SK-N-SH (cell line): ENCODE measurements around the gene RASA3. TPM values are rescaled to one million over a fixed set of nuclear protein-coding genes. Genes with fewer than 3 reads are reported as not detected.

Experiments used
- EP300 ChIP-seq, 2 experiments: IDR thresholded peaks; 2 replicates each; pipeline versions ENCODE4 v1.4.0 to v1.6.1; 2012; ENCODE audit warnings: borderline replicate concordance in 1 of 2, low read depth in 1 of 2, low read length in 1 of 2
- EZH2phosphoT487 ChIP-seq: fragments of 200-600 bp; sonication (generic); IDR thresholded peaks from 2 replicates; pipeline ENCODE4 v1.6.1; 2017; ENCODE audit warnings: low read depth, mixed run types, mild to moderate bottlenecking, antibody characterized with exemption, moderate library complexity, borderline replicate concordance
- FOSL2 ChIP-seq: IDR thresholded peaks from 2 replicates; pipeline ENCODE4 v1.4.0; 2012; ENCODE audit warnings: low read depth, mild to moderate bottlenecking, moderate library complexity, borderline replicate concordance
- FOXJ3 ChIP-seq: sonication (generic); formaldehyde crosslinking; IDR thresholded peaks from 2 replicates; pipeline ENCODE4 v1.5.1; 2020; ENCODE audit warnings: mild to moderate bottlenecking, missing genetic modification reagents
- FOXM1 ChIP-seq: IDR thresholded peaks from 2 replicates; pipeline ENCODE4 v1.4.0; 2012; ENCODE audit warnings: low read depth, mild to moderate bottlenecking
- JUND ChIP-seq: IDR thresholded peaks from 2 replicates; pipeline ENCODE4 v1.4.0; 2012
- NRF1 ChIP-seq: IDR thresholded peaks from 2 replicates; pipeline ENCODE4 v1.6.1; 2012; ENCODE audit warnings: low read depth, mild to moderate bottlenecking, low read length
- POLR2AphosphoS5 ChIP-seq: IDR thresholded peaks from 2 replicates; pipeline ENCODE4 v1.6.1; 2012; ENCODE audit warnings: low read depth, low read length
- RAD21 ChIP-seq: IDR thresholded peaks from 2 replicates; pipeline ENCODE4 v1.6.1; 2012; ENCODE audit warnings: mild to moderate bottlenecking, low read length
- SIN3A ChIP-seq: IDR thresholded peaks from 2 replicates; pipeline ENCODE4 v1.6.1; 2012; ENCODE audit warnings: low read depth, mild to moderate bottlenecking, low read length, moderate library complexity, borderline replicate concordance
- SMC3 ChIP-seq: IDR thresholded peaks from 2 replicates; pipeline ENCODE4 v1.6.1; 2012; ENCODE audit warnings: low read depth, low read length, improper control_type of control experiment
- TAF1 ChIP-seq: IDR thresholded peaks from 2 replicates; pipeline ENCODE4 v1.6.1; 2012; ENCODE audit warnings: low read depth, mild to moderate bottlenecking, low read length, moderate library complexity, borderline replicate concordance
- TEAD4 ChIP-seq: IDR thresholded peaks from 2 replicates; pipeline ENCODE4 v1.4.0; 2012; ENCODE audit warnings: mild to moderate bottlenecking, borderline replicate concordance; ENCODE audit not compliant: insufficient read depth
- YY1 ChIP-seq: IDR thresholded peaks from 2 replicates; pipeline ENCODE4 v1.4.0; 2012; ENCODE audit warnings: low read depth, mild to moderate bottlenecking
- polyA plus RNA-seq, 3 experiments: library from polyadenylated mRNA; depleted of rRNA; stranded (reverse); fragments of >200 nt; gene quantifications; 2 replicates each; pipeline ENCODE4 v1.2.3, GENCODE V29; 2012
- TF ChIP-seq, protein P1 (sequence below): IDR thresholded peaks from 2 replicates; pipeline ENCODE4 v1.4.0; 2012; ENCODE audit warnings: low read depth, borderline replicate concordance
- TF ChIP-seq, protein P2 (sequence below): fragments of 150-350 bp; IDR thresholded peaks from 2 replicates; pipeline ENCODE4 v1.6.1; 2016; ENCODE audit warnings: mild to moderate bottlenecking, low read depth, low read length
- TF ChIP-seq, protein P3 (sequence below): IDR thresholded peaks from 2 replicates; pipeline ENCODE4 v1.6.1; 2012; ENCODE audit warnings: mild to moderate bottlenecking, low read depth, low read length, moderate library complexity
- TF ChIP-seq, protein P4 (sequence below): fragments of 150-350 bp; IDR thresholded peaks from 2 replicates; pipeline ENCODE4 v1.6.1; 2017; ENCODE audit warnings: antibody characterized with exemption, low read length, low read depth, borderline replicate concordance
- TF ChIP-seq, protein P5 (sequence below): fragments of 200-600 bp; sonication (generic); IDR thresholded peaks from 2 replicates; pipeline ENCODE4 v1.6.1; 2017; ENCODE audit warnings: antibody characterized with exemption, mild to moderate bottlenecking, moderate library complexity

The RASA3 gene
- polyA plus RNA-seq, 1 of the 3 experiments (the other 2 are of a cell fraction) = 25.1 TPM

DNA sequence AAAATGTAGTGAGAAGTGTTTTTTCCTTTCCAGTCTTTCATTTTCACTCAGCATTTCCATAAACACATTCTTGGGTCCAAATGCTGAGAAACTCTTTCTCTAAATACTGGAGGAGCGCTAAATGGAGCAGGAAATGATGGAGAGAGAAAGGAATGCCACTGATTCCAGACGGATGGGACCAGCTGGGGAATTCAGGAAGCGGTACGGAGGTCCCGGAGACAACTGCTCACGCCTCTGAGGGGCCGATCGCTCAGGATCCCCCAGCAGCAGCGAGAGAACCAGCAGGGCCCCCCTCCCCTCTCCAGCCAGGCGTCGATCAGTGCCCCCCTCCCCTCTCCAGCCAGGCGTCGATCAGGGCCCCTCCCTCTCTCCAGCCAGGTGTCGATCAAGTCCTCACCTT is 13.2 kb downstream of the RASA3 start (continued):
- TF ChIP-seq, protein P1, sequence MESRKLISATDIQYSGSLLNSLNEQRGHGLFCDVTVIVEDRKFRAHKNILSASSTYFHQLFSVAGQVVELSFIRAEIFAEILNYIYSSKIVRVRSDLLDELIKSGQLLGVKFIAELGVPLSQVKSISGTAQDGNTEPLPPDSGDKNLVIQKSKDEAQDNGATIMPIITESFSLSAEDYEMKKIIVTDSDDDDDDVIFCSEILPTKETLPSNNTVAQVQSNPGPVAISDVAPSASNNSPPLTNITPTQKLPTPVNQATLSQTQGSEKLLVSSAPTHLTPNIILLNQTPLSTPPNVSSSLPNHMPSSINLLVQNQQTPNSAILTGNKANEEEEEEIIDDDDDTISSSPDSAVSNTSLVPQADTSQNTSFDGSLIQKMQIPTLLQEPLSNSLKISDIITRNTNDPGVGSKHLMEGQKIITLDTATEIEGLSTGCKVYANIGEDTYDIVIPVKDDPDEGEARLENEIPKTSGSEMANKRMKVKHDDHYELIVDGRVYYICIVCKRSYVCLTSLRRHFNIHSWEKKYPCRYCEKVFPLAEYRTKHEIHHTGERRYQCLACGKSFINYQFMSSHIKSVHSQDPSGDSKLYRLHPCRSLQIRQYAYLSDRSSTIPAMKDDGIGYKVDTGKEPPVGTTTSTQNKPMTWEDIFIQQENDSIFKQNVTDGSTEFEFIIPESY = no peak
- TF ChIP-seq FOXJ3 (no peak), FOXM1 (no peak), EP300 (IDR thresholded peaks at IDR 0.05; ENCODE audit: borderline replicate concordance in 1 of 2, low read depth in 1 of 2, low read length in 1 of 2) (peak in 1 of 2 experiments; percentile 67; a peak in 1 of 4 replicates), TAF1 (peak; percentile 53; the same call in 1 of the 2 replicates), NRF1 (no peak), SMC3 (no peak), SIN3A (no peak), TEAD4 (0 out of 2 replicates have a peak, but pooled peaks have one; percentile 66), RAD21 (no peak), JUND (peak; percentile 69; the same call in 1 of the 2 replicates), FOSL2 (peak; percentile 64; the same call in 1 of the 2 replicates), POLR2AphosphoS5 (no peak), YY1 (no peak), EZH2phosphoT487 (no peak)
- TF ChIP-seq, protein P2, sequence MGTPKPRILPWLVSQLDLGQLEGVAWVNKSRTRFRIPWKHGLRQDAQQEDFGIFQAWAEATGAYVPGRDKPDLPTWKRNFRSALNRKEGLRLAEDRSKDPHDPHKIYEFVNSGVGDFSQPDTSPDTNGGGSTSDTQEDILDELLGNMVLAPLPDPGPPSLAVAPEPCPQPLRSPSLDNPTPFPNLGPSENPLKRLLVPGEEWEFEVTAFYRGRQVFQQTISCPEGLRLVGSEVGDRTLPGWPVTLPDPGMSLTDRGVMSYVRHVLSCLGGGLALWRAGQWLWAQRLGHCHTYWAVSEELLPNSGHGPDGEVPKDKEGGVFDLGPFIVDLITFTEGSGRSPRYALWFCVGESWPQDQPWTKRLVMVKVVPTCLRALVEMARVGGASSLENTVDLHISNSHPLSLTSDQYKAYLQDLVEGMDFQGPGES = no peak
- TF ChIP-seq, protein P3, sequence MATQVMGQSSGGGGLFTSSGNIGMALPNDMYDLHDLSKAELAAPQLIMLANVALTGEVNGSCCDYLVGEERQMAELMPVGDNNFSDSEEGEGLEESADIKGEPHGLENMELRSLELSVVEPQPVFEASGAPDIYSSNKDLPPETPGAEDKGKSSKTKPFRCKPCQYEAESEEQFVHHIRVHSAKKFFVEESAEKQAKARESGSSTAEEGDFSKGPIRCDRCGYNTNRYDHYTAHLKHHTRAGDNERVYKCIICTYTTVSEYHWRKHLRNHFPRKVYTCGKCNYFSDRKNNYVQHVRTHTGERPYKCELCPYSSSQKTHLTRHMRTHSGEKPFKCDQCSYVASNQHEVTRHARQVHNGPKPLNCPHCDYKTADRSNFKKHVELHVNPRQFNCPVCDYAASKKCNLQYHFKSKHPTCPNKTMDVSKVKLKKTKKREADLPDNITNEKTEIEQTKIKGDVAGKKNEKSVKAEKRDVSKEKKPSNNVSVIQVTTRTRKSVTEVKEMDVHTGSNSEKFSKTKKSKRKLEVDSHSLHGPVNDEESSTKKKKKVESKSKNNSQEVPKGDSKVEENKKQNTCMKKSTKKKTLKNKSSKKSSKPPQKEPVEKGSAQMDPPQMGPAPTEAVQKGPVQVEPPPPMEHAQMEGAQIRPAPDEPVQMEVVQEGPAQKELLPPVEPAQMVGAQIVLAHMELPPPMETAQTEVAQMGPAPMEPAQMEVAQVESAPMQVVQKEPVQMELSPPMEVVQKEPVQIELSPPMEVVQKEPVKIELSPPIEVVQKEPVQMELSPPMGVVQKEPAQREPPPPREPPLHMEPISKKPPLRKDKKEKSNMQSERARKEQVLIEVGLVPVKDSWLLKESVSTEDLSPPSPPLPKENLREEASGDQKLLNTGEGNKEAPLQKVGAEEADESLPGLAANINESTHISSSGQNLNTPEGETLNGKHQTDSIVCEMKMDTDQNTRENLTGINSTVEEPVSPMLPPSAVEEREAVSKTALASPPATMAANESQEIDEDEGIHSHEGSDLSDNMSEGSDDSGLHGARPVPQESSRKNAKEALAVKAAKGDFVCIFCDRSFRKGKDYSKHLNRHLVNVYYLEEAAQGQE = no peak
- TF ChIP-seq, protein P4, sequence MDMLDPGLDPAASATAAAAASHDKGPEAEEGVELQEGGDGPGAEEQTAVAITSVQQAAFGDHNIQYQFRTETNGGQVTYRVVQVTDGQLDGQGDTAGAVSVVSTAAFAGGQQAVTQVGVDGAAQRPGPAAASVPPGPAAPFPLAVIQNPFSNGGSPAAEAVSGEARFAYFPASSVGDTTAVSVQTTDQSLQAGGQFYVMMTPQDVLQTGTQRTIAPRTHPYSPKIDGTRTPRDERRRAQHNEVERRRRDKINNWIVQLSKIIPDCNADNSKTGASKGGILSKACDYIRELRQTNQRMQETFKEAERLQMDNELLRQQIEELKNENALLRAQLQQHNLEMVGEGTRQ = no peak
- TF ChIP-seq, protein P5, sequence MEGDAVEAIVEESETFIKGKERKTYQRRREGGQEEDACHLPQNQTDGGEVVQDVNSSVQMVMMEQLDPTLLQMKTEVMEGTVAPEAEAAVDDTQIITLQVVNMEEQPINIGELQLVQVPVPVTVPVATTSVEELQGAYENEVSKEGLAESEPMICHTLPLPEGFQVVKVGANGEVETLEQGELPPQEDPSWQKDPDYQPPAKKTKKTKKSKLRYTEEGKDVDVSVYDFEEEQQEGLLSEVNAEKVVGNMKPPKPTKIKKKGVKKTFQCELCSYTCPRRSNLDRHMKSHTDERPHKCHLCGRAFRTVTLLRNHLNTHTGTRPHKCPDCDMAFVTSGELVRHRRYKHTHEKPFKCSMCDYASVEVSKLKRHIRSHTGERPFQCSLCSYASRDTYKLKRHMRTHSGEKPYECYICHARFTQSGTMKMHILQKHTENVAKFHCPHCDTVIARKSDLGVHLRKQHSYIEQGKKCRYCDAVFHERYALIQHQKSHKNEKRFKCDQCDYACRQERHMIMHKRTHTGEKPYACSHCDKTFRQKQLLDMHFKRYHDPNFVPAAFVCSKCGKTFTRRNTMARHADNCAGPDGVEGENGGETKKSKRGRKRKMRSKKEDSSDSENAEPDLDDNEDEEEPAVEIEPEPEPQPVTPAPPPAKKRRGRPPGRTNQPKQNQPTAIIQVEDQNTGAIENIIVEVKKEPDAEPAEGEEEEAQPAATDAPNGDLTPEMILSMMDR = no peak
